ENCODE results near the gene SUSD4.
A peak's percentile ranks its signal among the peaks of the same experiment; 100 is the strongest.

SUSD4 gene

DNA sequence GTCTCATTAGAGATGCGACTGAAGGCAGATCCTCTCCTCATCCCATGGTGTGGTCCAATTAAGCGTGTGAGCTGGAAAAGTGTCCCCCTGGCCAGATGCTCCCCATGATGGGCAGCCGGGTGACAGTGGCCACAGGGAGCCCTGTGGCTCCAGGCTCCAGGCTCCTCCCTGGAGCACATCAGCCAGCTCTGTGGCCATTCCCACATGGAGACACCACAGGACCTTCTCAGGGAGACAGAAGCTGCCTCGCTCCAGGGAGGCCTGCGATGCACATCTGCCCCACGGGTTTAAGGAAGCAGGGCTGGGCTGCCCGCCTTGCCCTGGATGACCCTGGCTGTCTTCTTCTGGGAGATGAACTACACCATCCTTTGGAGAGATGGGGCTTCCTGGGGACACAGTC lies 121.0 kb downstream of the SUSD4 start:
- no peak for DNase-seq (ENCODE audit: low spot score)
- H3K27ac ChIP-seq, result no peak overlapping the region
- POLR2A ChIA-PET (ENCODE audit: low non-redundant PET), result no interaction called here
- CTCF ChIA-PET, result interaction anchor here (0.6 kb wide), 1 partner anchor 120 kb away, joined by 3 read pairs; no protein-coding TSS in a partner anchor
- TF ChIP-seq, protein P1, sequence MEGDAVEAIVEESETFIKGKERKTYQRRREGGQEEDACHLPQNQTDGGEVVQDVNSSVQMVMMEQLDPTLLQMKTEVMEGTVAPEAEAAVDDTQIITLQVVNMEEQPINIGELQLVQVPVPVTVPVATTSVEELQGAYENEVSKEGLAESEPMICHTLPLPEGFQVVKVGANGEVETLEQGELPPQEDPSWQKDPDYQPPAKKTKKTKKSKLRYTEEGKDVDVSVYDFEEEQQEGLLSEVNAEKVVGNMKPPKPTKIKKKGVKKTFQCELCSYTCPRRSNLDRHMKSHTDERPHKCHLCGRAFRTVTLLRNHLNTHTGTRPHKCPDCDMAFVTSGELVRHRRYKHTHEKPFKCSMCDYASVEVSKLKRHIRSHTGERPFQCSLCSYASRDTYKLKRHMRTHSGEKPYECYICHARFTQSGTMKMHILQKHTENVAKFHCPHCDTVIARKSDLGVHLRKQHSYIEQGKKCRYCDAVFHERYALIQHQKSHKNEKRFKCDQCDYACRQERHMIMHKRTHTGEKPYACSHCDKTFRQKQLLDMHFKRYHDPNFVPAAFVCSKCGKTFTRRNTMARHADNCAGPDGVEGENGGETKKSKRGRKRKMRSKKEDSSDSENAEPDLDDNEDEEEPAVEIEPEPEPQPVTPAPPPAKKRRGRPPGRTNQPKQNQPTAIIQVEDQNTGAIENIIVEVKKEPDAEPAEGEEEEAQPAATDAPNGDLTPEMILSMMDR (conservative IDR thresholded peaks at IDR 0.05; ENCODE audit: low read depth), result no peak

DNA sequence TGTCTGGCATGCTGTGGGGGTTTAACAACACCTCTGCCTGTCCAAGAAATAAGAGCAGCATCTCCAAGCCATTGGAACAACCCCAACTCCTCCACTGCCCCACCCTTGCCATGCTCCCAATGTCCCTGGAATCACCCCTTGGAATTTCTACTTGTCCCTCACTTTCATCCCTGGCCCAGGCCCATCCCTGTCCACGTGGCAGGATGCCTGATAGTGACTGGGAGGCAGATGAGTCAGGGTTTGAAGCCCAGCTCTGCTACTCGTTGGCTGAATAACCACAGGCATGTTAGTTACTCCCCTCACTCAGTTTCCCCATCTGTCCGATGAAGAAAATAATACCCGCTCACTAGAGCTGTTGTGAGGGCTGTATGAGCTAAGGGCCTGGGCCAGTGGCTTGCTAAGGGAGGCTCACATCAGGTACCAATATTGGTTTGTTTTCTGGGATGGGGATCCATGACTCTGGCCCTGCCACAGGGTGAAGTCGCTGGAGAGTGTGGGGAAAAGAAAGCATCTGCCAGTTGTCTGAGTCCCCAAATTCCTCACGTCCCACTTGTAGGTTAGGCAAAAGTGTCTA lies 121.5 kb downstream of the SUSD4 start:
- CTCF ChIA-PET, result no interaction called here
- TF ChIP-seq, protein P1 (conservative IDR thresholded peaks at IDR 0.05; ENCODE audit: low read depth), result no peak
- no peak for DNase-seq (ENCODE audit: low spot score)
- POLR2A ChIA-PET (ENCODE audit: low non-redundant PET), result no interaction called here
- H3K27ac ChIP-seq, result no peak overlapping the region

DNA sequence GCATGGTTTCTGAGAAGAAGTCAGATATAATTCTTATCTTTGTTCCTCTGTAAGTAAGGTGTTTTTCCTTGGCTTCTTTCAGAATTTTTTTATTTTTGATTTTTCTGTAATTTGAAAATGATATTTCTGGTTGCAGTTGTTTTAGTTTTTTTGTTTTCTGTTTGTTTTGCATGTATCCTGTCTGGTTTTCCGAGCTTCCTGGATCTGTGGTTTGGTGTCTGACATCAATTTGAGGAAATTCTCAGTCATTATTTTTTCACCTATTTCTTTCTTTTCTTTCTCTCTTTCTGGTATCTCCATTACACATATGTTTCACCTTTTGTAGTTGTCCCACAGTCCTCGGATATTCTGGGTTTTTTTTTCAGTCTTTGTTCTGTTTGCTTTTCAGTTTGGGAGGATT lies 123.9 kb downstream of the SUSD4 start:
- no peak overlapping the region for H3K27ac ChIP-seq
- DNase-seq (ENCODE audit: low spot score), result no peak
- ChIA-PET CTCF (no interaction called here), POLR2A (ENCODE audit: low non-redundant PET) (no interaction called here)
- TF ChIP-seq, protein P1 (conservative IDR thresholded peaks at IDR 0.05; ENCODE audit: low read depth), result no peak

DNA sequence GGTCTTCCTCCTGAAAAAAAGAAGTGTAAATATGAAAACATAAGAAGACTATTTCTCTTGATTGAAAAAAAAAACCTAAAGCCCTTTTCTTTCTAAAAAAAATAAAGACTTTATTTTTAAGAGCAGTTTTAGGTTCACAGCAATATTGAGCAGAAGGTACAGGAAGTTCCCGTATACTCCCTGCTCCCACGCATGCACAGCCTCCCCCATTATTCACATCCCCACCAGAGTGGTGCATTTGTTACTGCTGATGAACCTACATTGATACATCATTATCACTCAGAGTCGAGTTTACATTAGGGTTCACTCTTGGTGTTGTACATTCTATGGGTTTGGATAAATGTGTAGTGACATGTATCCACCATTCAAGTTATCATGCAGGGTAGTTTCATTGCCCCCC lies 128.9 kb downstream of the SUSD4 start:
- ChIA-PET POLR2A (ENCODE audit: low non-redundant PET) (no interaction called here), CTCF (no interaction called here)
- no peak overlapping the region for H3K27ac ChIP-seq
- TF ChIP-seq, protein P1 (conservative IDR thresholded peaks at IDR 0.05; ENCODE audit: low read depth), result no peak
- DNase-seq (ENCODE audit: low spot score), result no peak

DNA sequence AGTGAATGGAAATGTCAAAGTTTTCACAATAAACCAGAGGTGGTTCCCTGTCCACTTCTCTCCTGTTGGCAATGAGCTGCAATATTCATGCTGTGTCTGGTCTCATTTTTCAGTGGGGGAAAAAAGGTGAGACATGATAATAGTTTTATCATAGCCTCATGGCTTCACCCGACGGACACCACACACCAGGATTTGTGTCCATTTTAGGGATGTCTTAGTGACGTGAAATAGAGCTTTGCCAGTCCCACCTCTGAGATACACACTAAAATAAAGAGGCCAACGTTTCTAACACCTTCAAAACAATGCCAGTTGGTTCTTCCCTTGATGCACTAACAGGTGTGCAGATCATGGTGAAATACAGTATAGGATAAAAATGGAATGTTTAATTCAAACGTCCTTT lies 129.4 kb downstream of the SUSD4 start:
- H3K27ac ChIP-seq, result no peak overlapping the region
- POLR2A ChIA-PET (ENCODE audit: low non-redundant PET), result no interaction called here
- CTCF ChIA-PET, result no interaction called here
- TF ChIP-seq, protein P1 (conservative IDR thresholded peaks at IDR 0.05; ENCODE audit: low read depth), result no peak
- DNase-seq (ENCODE audit: low spot score), result no peak

DNA sequence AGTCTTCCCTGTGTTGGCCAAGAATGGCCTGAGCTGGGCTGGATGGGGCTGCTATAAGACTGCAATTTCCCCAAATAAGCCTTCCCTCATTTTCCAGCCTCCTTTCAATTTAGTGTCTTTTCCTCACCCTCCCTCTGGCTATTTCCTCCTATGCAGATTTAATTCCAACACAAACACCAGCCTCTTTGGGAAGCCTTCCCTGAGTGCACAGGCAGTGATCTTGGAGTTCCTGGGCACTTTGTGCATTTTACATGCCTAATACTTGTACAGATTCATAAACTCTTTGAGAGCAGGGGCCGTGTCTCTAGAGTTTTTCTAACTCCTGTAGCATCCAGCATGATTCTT lies 129.8 kb downstream of the SUSD4 start:
- H3K27ac ChIP-seq, result peak overlapping the region; percentile 74
- ChIA-PET CTCF (no interaction called here), POLR2A (ENCODE audit: low non-redundant PET) (no interaction called here)
- DNase-seq (ENCODE audit: low spot score), result no peak
- TF ChIP-seq, protein P1 (conservative IDR thresholded peaks at IDR 0.05; ENCODE audit: low read depth), result no peak

Measured in RWPE1 (cell line).